Measurements from ENCODE around the gene GIPR.

- no peak for TF ChIP-seq SMC3 (conservative IDR thresholded peaks at IDR 0.05; ENCODE audit: poor library complexity)
- TF ChIP-seq, protein P1, sequence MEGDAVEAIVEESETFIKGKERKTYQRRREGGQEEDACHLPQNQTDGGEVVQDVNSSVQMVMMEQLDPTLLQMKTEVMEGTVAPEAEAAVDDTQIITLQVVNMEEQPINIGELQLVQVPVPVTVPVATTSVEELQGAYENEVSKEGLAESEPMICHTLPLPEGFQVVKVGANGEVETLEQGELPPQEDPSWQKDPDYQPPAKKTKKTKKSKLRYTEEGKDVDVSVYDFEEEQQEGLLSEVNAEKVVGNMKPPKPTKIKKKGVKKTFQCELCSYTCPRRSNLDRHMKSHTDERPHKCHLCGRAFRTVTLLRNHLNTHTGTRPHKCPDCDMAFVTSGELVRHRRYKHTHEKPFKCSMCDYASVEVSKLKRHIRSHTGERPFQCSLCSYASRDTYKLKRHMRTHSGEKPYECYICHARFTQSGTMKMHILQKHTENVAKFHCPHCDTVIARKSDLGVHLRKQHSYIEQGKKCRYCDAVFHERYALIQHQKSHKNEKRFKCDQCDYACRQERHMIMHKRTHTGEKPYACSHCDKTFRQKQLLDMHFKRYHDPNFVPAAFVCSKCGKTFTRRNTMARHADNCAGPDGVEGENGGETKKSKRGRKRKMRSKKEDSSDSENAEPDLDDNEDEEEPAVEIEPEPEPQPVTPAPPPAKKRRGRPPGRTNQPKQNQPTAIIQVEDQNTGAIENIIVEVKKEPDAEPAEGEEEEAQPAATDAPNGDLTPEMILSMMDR (IDR thresholded peaks at IDR 0.05; ENCODE audit: poor library complexity, severe bottlenecking) = no peak
- no peak for TF ChIP-seq REST (IDR thresholded peaks at IDR 0.05; ENCODE audit: borderline replicate concordance)
- TF ChIP-seq TAF1 (IDR thresholded peaks at IDR 0.05; ENCODE audit: low read depth) = no peak
These were observed 31.7 kb upstream of the GIPR start for GRCh38 chr19:45636275-45636674.
